Testis (tissue), 2 donors: ENCODE measurements around the gene EIF2D.

Experiments used
- CTCF ChIP-seq, 3 experiments: fragments of 450-650 bp in 2 of 3; fragments of 200-600 bp in 1 of 3; sonication (generic) in 1 of 3; IDR thresholded peaks; one replicate each; pipeline ENCODE4 v1.5.1; 2016 to 2019; ENCODE audit warnings: antibody characterized with exemption in 3 of 3, mild to moderate bottlenecking in 2 of 3, moderate library complexity in 1 of 3
- POLR2A ChIP-seq: fragments of 450-650 bp; IDR thresholded peaks from one replicate; pipeline ENCODE4 v1.6.1; 2017; ENCODE audit warnings: antibody characterized with exemption, mild to moderate bottlenecking, moderate library complexity

DNA sequence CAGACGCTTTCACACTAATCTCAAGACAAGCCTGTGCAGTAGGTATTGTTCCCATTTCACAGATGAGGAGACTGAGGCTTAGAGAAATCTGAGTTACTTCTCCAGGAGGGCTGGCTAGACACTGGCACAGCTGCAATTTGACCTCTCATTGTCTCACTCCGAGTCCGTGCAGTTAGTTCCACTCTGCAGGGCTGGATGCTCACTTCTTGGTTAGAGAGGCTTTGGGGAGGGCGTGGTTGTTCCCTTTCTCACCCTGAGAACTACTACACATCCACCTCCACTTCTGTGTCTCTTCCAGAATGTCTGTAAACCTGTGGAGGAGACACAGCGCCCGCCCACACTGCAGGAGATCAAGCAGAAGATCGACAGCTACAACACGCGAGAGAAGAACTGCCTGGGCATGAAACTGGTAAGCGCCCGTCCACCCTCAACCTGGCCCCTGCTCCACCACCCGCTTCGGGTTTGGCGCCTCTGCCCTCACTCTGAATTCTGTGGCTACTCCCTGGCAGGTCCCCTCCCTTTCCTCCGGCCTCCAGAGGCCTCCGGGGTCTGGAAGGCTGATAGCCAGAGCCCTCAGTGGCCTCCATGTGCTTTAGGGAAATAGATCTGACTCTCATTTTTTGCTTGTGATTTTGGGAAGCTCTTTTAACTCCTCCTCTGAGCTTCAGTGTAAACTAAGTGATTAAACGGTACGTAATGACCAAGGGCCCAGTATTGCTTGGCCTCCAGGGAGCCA, 29.1 kb downstream of the EIF2D start:
- TF ChIP-seq CTCF (IDR thresholded peaks at IDR 0.05) (no peak), POLR2A (no peak)
